Keratinocyte (primary cell): ENCODE data around the gene ARL11.

ENCODE experiments used
- EZH2 ChIP-seq: IDR thresholded peaks from one replicate; pipeline ENCODE4 v1.6.1; 2012; ENCODE audit warnings: inconsistent platforms, mild to moderate bottlenecking, low read length, moderate library complexity
- TF ChIP-seq, protein P1 (sequence below), 3 experiments: IDR thresholded peaks in 1 of 3; conservative IDR thresholded peaks in 1 of 3; optimal IDR thresholded peaks in 1 of 3; 2 replicates in 2 of 3; 3 replicates in 1 of 3; pipeline versions ENCODE3 to v1.5.1; 2011; ENCODE audit warnings: low read length in 3 of 3, mild to moderate bottlenecking in 3 of 3, moderate library complexity in 2 of 3, control low read depth in 1 of 3, inconsistent platforms in 1 of 3; ENCODE audit not compliant: insufficient read depth in 2 of 3; ENCODE audit errors: extremely low read depth in 1 of 3

DNA sequence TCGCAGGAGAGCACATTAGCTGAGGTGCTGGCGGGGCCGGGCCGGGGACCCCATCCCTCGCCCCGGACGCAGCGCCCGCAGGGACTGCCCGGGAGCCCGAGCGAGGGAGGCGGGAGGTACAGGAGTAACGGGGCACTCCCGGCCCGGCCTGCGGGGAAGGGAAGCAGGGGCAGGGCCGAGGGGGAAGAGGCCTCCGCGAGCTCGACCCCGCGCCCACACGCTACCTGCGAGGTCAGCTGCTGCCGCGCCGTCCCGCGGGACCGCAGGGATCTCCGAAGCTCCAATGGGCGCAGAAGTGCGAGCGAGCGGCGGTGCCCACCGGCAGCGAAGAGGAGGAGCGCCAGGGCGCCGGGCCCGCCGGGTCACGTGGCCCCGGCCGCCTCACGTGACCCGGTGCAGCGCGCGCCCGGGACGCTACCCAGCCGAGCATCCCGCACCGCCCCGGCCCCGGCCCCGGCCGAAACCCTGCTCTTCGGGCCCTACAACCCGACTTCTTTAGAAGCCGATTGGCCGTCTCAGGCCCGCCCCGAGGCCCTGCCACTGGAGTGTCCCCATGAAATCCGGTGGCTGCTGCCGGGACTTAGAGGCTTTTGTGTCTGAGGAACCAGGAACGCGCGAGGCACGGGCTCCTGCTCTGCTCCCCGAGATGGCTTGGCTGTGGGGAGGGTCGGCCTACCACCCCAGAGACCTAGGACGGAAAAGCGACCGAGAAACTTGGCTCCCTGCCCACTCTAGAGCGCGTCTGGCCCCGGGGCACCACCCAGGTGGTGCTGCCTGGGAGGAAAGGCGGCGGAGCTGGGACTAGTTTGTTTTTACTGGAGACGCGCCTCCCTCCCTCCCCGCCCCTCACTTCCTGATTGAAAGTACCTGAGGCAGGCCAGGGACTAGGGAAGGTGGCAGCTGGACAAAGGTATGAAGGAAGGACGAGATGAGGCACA is 42.8 kb upstream of the ARL11 start, which contains the start of gene RCBTB1:
- TF ChIP-seq, protein P1, sequence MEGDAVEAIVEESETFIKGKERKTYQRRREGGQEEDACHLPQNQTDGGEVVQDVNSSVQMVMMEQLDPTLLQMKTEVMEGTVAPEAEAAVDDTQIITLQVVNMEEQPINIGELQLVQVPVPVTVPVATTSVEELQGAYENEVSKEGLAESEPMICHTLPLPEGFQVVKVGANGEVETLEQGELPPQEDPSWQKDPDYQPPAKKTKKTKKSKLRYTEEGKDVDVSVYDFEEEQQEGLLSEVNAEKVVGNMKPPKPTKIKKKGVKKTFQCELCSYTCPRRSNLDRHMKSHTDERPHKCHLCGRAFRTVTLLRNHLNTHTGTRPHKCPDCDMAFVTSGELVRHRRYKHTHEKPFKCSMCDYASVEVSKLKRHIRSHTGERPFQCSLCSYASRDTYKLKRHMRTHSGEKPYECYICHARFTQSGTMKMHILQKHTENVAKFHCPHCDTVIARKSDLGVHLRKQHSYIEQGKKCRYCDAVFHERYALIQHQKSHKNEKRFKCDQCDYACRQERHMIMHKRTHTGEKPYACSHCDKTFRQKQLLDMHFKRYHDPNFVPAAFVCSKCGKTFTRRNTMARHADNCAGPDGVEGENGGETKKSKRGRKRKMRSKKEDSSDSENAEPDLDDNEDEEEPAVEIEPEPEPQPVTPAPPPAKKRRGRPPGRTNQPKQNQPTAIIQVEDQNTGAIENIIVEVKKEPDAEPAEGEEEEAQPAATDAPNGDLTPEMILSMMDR (optimal IDR thresholded peaks at IDR 0.05 in 1 of 3, IDR thresholded peaks at IDR 0.05 in 1 of 3, conservative IDR thresholded peaks at IDR 0.05 in 1 of 3; ENCODE audit: extremely low read depth in 1 of 3, insufficient read depth in 2 of 3, low read length in 3 of 3), result no peak
- no peak for TF ChIP-seq EZH2
